SK-N-SH (cell line): ENCODE results near the gene SCN9A.

ENCODE experiments used
- CHD2 ChIP-seq: fragments of 150-350 bp; IDR thresholded peaks from 2 replicates; pipeline ENCODE4 v1.6.1; 2018; ENCODE audit warnings: low read length; ENCODE audit not compliant: partially characterized antibody
- EP300 ChIP-seq, 2 experiments: IDR thresholded peaks; 2 replicates each; pipeline versions ENCODE4 v1.4.0 to v1.6.1; 2012; ENCODE audit warnings: borderline replicate concordance in 1 of 2, low read depth in 1 of 2, low read length in 1 of 2
- FOXM1 ChIP-seq: IDR thresholded peaks from 2 replicates; pipeline ENCODE4 v1.4.0; 2012; ENCODE audit warnings: low read depth, mild to moderate bottlenecking
- GABPA ChIP-seq: IDR thresholded peaks from 2 replicates; pipeline ENCODE4 v1.4.0; 2012; ENCODE audit warnings: low read depth, mild to moderate bottlenecking
- MXI1 ChIP-seq: IDR thresholded peaks from 2 replicates; pipeline ENCODE4 v1.6.1; 2012; ENCODE audit warnings: mild to moderate bottlenecking, low read depth, low read length, improper control_type of control experiment
- POLR2AphosphoS5 ChIP-seq: IDR thresholded peaks from 2 replicates; pipeline ENCODE4 v1.6.1; 2012; ENCODE audit warnings: low read depth, low read length
- TAF1 ChIP-seq: IDR thresholded peaks from 2 replicates; pipeline ENCODE4 v1.6.1; 2012; ENCODE audit warnings: low read depth, mild to moderate bottlenecking, low read length, moderate library complexity, borderline replicate concordance
- TF ChIP-seq, protein P1 (sequence below): fragments of 200-600 bp; sonication (generic); IDR thresholded peaks from 2 replicates; pipeline ENCODE4 v1.6.1; 2017; ENCODE audit warnings: antibody characterized with exemption, mild to moderate bottlenecking, moderate library complexity
- TF ChIP-seq, protein P2 (sequence below): IDR thresholded peaks from 2 replicates; pipeline ENCODE4 v1.6.1; 2012; ENCODE audit warnings: mild to moderate bottlenecking, low read depth, low read length, moderate library complexity
- TF ChIP-seq, protein P3 (sequence below): fragments of 150-350 bp; IDR thresholded peaks from 2 replicates; pipeline ENCODE4 v1.6.1; 2017; ENCODE audit warnings: antibody characterized with exemption, low read length, low read depth, borderline replicate concordance

DNA sequence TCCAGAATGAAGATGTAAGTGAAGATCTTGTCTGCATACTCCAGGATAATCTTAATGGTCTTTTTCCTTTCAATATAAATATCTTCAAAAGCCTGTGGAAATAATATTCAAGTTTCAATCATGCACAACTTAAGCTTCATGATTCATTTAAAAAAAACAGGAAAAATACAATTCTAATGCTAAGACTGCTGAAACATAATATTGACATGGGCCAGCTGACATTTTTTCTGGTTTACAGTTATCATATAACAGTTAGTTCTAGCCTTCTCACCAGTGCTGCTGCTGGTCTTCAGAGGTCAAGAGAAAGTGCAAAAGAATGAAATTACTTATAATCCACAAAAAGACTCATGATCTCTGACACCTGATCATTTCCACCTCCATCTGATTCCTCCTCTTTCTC, 137.6 kb downstream of the SCN9A start:
- no peak for TF ChIP-seq EP300 (IDR thresholded peaks at IDR 0.05; ENCODE audit: borderline replicate concordance in 1 of 2, low read depth in 1 of 2, low read length in 1 of 2)
- no peak for TF ChIP-seq MXI1
- no peak for TF ChIP-seq CHD2
- TF ChIP-seq POLR2AphosphoS5 = no peak
- TF ChIP-seq FOXM1 = no peak
- TF ChIP-seq, protein P1, sequence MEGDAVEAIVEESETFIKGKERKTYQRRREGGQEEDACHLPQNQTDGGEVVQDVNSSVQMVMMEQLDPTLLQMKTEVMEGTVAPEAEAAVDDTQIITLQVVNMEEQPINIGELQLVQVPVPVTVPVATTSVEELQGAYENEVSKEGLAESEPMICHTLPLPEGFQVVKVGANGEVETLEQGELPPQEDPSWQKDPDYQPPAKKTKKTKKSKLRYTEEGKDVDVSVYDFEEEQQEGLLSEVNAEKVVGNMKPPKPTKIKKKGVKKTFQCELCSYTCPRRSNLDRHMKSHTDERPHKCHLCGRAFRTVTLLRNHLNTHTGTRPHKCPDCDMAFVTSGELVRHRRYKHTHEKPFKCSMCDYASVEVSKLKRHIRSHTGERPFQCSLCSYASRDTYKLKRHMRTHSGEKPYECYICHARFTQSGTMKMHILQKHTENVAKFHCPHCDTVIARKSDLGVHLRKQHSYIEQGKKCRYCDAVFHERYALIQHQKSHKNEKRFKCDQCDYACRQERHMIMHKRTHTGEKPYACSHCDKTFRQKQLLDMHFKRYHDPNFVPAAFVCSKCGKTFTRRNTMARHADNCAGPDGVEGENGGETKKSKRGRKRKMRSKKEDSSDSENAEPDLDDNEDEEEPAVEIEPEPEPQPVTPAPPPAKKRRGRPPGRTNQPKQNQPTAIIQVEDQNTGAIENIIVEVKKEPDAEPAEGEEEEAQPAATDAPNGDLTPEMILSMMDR = no peak
- TF ChIP-seq, protein P2, sequence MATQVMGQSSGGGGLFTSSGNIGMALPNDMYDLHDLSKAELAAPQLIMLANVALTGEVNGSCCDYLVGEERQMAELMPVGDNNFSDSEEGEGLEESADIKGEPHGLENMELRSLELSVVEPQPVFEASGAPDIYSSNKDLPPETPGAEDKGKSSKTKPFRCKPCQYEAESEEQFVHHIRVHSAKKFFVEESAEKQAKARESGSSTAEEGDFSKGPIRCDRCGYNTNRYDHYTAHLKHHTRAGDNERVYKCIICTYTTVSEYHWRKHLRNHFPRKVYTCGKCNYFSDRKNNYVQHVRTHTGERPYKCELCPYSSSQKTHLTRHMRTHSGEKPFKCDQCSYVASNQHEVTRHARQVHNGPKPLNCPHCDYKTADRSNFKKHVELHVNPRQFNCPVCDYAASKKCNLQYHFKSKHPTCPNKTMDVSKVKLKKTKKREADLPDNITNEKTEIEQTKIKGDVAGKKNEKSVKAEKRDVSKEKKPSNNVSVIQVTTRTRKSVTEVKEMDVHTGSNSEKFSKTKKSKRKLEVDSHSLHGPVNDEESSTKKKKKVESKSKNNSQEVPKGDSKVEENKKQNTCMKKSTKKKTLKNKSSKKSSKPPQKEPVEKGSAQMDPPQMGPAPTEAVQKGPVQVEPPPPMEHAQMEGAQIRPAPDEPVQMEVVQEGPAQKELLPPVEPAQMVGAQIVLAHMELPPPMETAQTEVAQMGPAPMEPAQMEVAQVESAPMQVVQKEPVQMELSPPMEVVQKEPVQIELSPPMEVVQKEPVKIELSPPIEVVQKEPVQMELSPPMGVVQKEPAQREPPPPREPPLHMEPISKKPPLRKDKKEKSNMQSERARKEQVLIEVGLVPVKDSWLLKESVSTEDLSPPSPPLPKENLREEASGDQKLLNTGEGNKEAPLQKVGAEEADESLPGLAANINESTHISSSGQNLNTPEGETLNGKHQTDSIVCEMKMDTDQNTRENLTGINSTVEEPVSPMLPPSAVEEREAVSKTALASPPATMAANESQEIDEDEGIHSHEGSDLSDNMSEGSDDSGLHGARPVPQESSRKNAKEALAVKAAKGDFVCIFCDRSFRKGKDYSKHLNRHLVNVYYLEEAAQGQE = no peak
- no peak for TF ChIP-seq GABPA
- no peak for TF ChIP-seq TAF1
- TF ChIP-seq, protein P3, sequence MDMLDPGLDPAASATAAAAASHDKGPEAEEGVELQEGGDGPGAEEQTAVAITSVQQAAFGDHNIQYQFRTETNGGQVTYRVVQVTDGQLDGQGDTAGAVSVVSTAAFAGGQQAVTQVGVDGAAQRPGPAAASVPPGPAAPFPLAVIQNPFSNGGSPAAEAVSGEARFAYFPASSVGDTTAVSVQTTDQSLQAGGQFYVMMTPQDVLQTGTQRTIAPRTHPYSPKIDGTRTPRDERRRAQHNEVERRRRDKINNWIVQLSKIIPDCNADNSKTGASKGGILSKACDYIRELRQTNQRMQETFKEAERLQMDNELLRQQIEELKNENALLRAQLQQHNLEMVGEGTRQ = no peak
